Right ventricle myocardium superior (tissue), 1 donor: ENCODE measurements around the gene YEATS4. TPM values are rescaled to one million over a fixed set of nuclear protein-coding genes. Genes with fewer than 3 reads are reported as not detected.

Experiments used
- ATAC-seq: fragments of 200-7000 bp; cut with Tn5 transposase; one replicate; pipeline ENCODE4 v1.9.1; 2020; ENCODE audit warnings: mild to moderate bottlenecking; ENCODE audit not compliant: poor library complexity
- DNase-seq: peaks from one replicate; pipeline ENCODE4 v3.0.0-alpha.2; 2020
- intact Hi-C: fragments of 100-400 bp; cut with DNase I; formaldehyde crosslinking; loops from one replicate; pipeline ENCODE4 v1.11.2; 2022
- total RNA-seq: library from RNA; stranded (reverse); fragmentation: NEBNext Ultra II Directional; extraction: Animal tissue kit (Norgen Biotek cat#: 25700); gene quantifications from one replicate; pipeline ENCODE4 v1.2.1, GENCODE V29; 2021
- donor health status: DM: no; HTN: yes; CAD: no; lungs with severe emphysema.

Gene YEATS4
- total RNA-seq, 1 donor from 2014 or later, result 10.3 TPM

GRCh38 chr12:69417741-69418167 is 58.2 kb downstream of the YEATS4 start:
- no peak for ATAC-seq
- no peak for DNase-seq
- intact Hi-C loops, result loop anchor here (5.0 kb wide), 1 partner anchor 155 kb away; no protein-coding TSS in a partner anchor

- no peak for DNase-seq
- ATAC-seq, result no peak
- intact Hi-C loops, result loop anchor here (5.0 kb wide), 1 partner anchor 153 kb away; no protein-coding TSS in a partner anchor
These were observed 60.2 kb downstream of the YEATS4 start for GRCh38 chr12:69419701-69420100.

GRCh38 chr12:69421548-69421947 is 62.0 kb downstream of the YEATS4 start:
- DNase-seq (no peak), ATAC-seq (no peak)
- intact Hi-C loops, result no loop called here

GRCh38 chr12:69423037-69423905 is 63.7 kb downstream of the YEATS4 start:
- intact Hi-C loops, result no loop called here
- DNase-seq (no peak), ATAC-seq (no peak)

GRCh38 chr12:69425417-69425816 is 65.9 kb downstream of the YEATS4 start:
- intact Hi-C loops, result no loop called here
- DNase-seq (no peak), ATAC-seq (no peak)

GRCh38 chr12:69428351-69429073 is 69.0 kb downstream of the YEATS4 start:
- DNase-seq (no peak), ATAC-seq (no peak)
- intact Hi-C loops, result no loop called here

GRCh38 chr12:69430942-69431590 is 71.5 kb downstream of the YEATS4 start:
- DNase-seq (peak; percentile 57), ATAC-seq (peak; percentile 85)
- intact Hi-C loops, result no loop called here

GRCh38 chr12:69431591-69432222 is 72.2 kb downstream of the YEATS4 start:
- intact Hi-C loops, result no loop called here
- peak; percentile 79 for ATAC-seq
- no peak for DNase-seq

GRCh38 chr12:69433653-69434052 is 74.1 kb downstream of the YEATS4 start:
- DNase-seq (no peak), ATAC-seq (no peak)
- intact Hi-C loops, result no loop called here

- intact Hi-C loops, result no loop called here
- DNase-seq (no peak), ATAC-seq (no peak)
These were observed 76.1 kb downstream of the YEATS4 start for GRCh38 chr12:69435644-69436043.

- DNase-seq (no peak), ATAC-seq (no peak)
- intact Hi-C loops, result no loop called here
These were observed 77.5 kb downstream of the YEATS4 start for GRCh38 chr12:69437073-69437472.

GRCh38 chr12:69438539-69438938 is 79.0 kb downstream of the YEATS4 start:
- ATAC-seq, result no peak
- intact Hi-C loops, result no loop called here
- DNase-seq, result no peak

GRCh38 chr12:69440016-69440415 is 80.5 kb downstream of the YEATS4 start:
- no peak for DNase-seq
- ATAC-seq, result no peak
- intact Hi-C loops, result no loop called here

Other genes starting within 250 kb of the YEATS4 start
- gene CPSF6, start 120.2 kb upstream of the YEATS4 start, total RNA-seq, result 29.3 TPM
- gene LYZ, start 11.4 kb upstream of the YEATS4 start, total RNA-seq, result 39.9 TPM
- 18.0 TPM for gene FRS2, start 110.6 kb downstream of the YEATS4 start, total RNA-seq
- gene CCT2, start 225.7 kb downstream of the YEATS4 start, total RNA-seq, result 84.8 TPM